Tibial nerve (tissue), 3 donors: Measurements from ENCODE around the gene IFTAP.

ENCODE experiments used
- CTCF ChIP-seq, 5 experiments: fragments of 200-600 bp in 3 of 5; fragments of 450-650 bp in 2 of 5; sonication (generic) in 3 of 5; IDR thresholded peaks; one replicate each; pipeline ENCODE4 v1.5.1; 2016 to 2019; ENCODE audit warnings: antibody characterized with exemption in 5 of 5, mild to moderate bottlenecking in 3 of 5, moderate library complexity in 2 of 5
- POLR2A ChIP-seq, 2 donors: fragments of 450-650 bp; IDR thresholded peaks; one replicate each; pipeline ENCODE4 v1.6.1; 2017; ENCODE audit warnings: antibody characterized with exemption in 2 of 2, mild to moderate bottlenecking in 2 of 2, moderate library complexity in 2 of 2

GRCh38 chr11:36578458-36578857, 15.8 kb upstream of the IFTAP start:
- TF ChIP-seq CTCF (IDR thresholded peaks at IDR 0.05) (no peak), POLR2A (IDR thresholded peaks at IDR 0.05) (no peak)
